Prostate gland (tissue), 2 donors: ENCODE results near the gene KREMEN1. TPM values are rescaled to one million over a fixed set of nuclear protein-coding genes. Genes with fewer than 3 reads are reported as not detected.

Experiments
- DNase-seq: peaks from one replicate; pipeline ENCODE4 v3.0.0-alpha.2; 2019; ENCODE audit warnings: low spot score
- H3K27ac ChIP-seq, 2 donors: fragments of 200-600 bp; sonication (generic); 2 replicates each; pipeline ENCODE4 v1.5.1; 2017 to 2019
- H3K27me3 ChIP-seq: fragments of 200-600 bp; sonication (generic); replicated peaks from 2 replicates; pipeline ENCODE4 v1.5.1; 2019; ENCODE audit not compliant: insufficient read depth
- H3K36me3 ChIP-seq, 2 donors: fragments of 200-600 bp; sonication (generic); 1 replicate in 1 of 2; 2 replicates in 1 of 2; pipeline versions ENCODE4 v1.5.1 to v1.8.1; 2017 to 2019
- H3K4me1 ChIP-seq: fragments of 200-600 bp; sonication (generic); replicated peaks from 2 replicates; pipeline ENCODE4 v1.5.1; 2019
- H3K4me3 ChIP-seq, 2 donors: fragments of 200-600 bp; sonication (generic); 2 replicates each; pipeline ENCODE4 v1.5.1; 2017 to 2019
- H3K9me3 ChIP-seq: fragments of 200-600 bp; sonication (generic); 2 replicates; pipeline ENCODE4 v1.5.1; 2017
- POLR2A ChIP-seq: fragments of 450-650 bp; IDR thresholded peaks from one replicate; pipeline ENCODE4 v1.6.1; 2016; ENCODE audit warnings: antibody characterized with exemption, mild to moderate bottlenecking
- POLR2AphosphoS5 ChIP-seq: sonication (generic); formaldehyde crosslinking; IDR thresholded peaks from one replicate; pipeline ENCODE4 v1.6.1; 2017; ENCODE audit warnings: antibody characterized with exemption
- WGBS: methylation state at CpG from one replicate; pipeline ENCODE4 v1.1.5; 2018; 5-methylcytosine and 5-hydroxymethylcytosine counted together
- intact Hi-C: fragments of 100-400 bp; cut with DNase I; formaldehyde crosslinking; loops from one replicate; pipeline ENCODE4 v1.14.2; 2022
- total RNA-seq, 2 donors: library from RNA; depleted of rRNA; stranded (reverse); fragments of >200 nt; gene quantifications; one replicate each; pipeline ENCODE4 v1.1.0, GENCODE V29; 2016
- TF ChIP-seq, protein P1 (sequence below), 4 experiments: fragments of 200-600 bp in 2 of 4; fragments of 450-650 bp in 2 of 4; sonication (generic) in 2 of 4; IDR thresholded peaks; 1 replicate in 3 of 4; 2 replicates in 1 of 4; pipeline ENCODE4 v1.5.1; 2016 to 2019; ENCODE audit warnings: antibody characterized with exemption in 4 of 4, mild to moderate bottlenecking in 2 of 4, moderate library complexity in 2 of 4

The KREMEN1 gene
- total RNA-seq, 2 donors from 2014 or later: 19.3 to 49.0 TPM

DNA sequence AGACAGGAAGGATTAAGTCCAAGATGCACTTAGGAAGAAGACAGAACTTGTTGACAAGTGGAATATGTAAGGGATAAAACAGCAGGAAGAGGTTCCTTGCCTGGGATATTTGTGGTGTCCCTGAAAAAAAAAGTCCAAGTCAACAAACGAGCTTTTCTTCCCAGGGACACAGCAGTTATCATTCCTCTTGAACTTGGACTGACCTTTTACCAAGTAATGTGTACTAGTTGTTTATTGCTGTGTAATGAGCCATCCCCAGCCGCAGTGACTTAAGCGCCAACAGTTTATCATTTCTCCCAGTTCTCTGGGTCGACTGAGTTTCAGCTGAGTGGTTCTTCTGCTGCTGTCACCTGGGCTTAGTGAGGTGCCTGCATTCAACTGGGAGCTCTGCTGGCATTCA, 37.0 kb downstream of the KREMEN1 start:
- no peak for DNase-seq
- TF ChIP-seq POLR2AphosphoS5 (no peak), POLR2A (no peak)
- H3K4me3 ChIP-seq: no peak overlapping the region
- H3K27me3 ChIP-seq: no peaks in the 10 kb centered on the region
- no peak overlapping the region for H3K27ac ChIP-seq
- H3K36me3 ChIP-seq: no peaks in the 10 kb centered on the region
- H3K9me3 ChIP-seq: no peaks in the 10 kb centered on the region
- no peaks in the 10 kb centered on the region for H3K4me1 ChIP-seq
- intact Hi-C loops: no loop called here
- 59% methylated on average over 4 of the region's 4 CpGs for WGBS

DNA sequence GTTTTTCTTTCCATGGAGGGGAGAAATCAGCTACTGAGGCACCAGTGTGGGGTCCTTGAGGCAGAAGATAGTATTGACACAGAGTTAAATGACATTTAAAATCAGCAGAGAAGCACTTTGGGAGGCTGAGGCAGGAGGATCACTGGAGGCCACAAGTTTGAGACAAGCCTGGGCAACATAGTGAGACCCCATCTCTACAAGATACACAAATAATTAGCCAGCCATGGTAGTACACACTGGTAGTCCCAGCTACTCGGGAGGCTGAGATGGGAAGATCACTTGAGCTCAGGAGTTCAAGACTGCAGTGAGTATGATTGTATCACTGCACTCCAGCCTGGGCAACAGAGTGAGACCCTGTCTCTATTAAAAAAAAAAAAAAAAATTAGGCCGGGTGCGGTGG, 38.1 kb downstream of the KREMEN1 start:
- Histone ChIP-seq H3K4me1 (no peaks in the 10 kb centered on the region), H3K4me3 (no peak overlapping the region), H3K36me3 (no peaks in the 10 kb centered on the region), H3K27me3 (no peaks in the 10 kb centered on the region), H3K27ac (no peak overlapping the region), H3K9me3 (no peaks in the 10 kb centered on the region)
- TF ChIP-seq POLR2AphosphoS5 (no peak), POLR2A (no peak)
- TF ChIP-seq, protein P1, sequence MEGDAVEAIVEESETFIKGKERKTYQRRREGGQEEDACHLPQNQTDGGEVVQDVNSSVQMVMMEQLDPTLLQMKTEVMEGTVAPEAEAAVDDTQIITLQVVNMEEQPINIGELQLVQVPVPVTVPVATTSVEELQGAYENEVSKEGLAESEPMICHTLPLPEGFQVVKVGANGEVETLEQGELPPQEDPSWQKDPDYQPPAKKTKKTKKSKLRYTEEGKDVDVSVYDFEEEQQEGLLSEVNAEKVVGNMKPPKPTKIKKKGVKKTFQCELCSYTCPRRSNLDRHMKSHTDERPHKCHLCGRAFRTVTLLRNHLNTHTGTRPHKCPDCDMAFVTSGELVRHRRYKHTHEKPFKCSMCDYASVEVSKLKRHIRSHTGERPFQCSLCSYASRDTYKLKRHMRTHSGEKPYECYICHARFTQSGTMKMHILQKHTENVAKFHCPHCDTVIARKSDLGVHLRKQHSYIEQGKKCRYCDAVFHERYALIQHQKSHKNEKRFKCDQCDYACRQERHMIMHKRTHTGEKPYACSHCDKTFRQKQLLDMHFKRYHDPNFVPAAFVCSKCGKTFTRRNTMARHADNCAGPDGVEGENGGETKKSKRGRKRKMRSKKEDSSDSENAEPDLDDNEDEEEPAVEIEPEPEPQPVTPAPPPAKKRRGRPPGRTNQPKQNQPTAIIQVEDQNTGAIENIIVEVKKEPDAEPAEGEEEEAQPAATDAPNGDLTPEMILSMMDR (IDR thresholded peaks at IDR 0.05): no peak
- 96% methylated on average over 3 of the region's 3 CpGs for WGBS
- no peak for DNase-seq
- intact Hi-C loops: no loop called here

DNA sequence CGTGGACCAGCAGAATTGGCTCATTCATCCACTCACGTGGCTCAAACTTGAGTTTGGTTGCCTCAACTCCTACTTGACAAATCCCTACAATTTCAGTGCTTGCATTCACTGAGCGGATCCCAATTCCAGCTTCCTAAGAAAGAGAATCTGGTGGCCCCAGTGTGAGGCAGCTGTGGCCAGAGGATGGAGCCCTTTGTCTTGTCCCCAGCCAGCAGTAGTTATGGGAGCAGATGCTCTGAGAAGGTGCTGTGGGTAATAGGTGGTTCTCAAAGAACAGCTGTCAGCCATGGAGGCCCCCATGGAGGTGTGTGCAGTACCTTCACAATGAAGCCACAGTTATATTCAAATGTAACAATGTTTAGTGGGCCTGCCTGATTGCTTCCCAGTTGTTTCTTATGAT, 39.3 kb downstream of the KREMEN1 start:
- Histone ChIP-seq H3K27me3 (no peaks in the 10 kb centered on the region), H3K4me3 (no peak overlapping the region), H3K9me3 (no peaks in the 10 kb centered on the region), H3K4me1 (no peaks in the 10 kb centered on the region), H3K27ac (no peak overlapping the region), H3K36me3 (no peaks in the 10 kb centered on the region)
- TF ChIP-seq POLR2A: no peak
- TF ChIP-seq, protein P1 (IDR thresholded peaks at IDR 0.05): no peak
- no peak for TF ChIP-seq POLR2AphosphoS5
- DNase-seq: no peak
- WGBS: 90% methylated on average over 3 of the region's 3 CpGs
- intact Hi-C loops: no loop called here

DNA sequence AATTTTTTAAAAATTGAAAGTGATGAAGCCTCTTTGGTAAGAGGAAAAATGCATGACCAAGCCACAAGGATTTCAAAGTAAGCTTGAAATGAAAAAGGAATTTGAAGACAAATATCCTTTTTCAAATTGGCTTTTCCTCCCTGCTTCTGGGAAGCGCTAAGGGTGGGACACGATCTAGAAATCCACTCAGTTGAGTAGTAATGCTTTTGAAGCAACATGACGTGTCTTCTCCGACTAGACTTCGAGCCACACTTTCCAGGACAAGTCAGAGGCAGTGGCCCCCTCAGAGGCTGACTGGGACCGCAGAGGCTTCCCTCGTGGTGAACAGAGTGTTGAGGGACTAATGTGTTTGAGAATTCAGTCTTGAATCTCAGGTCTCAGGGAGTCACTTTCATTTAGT, 39.8 kb downstream of the KREMEN1 start:
- Histone ChIP-seq H3K36me3 (no peaks in the 10 kb centered on the region), H3K9me3 (no peaks in the 10 kb centered on the region), H3K27me3 (no peaks in the 10 kb centered on the region), H3K4me3 (no peak overlapping the region), H3K27ac (no peak overlapping the region), H3K4me1 (no peaks in the 10 kb centered on the region)
- TF ChIP-seq POLR2AphosphoS5 (no peak), POLR2A (no peak)
- TF ChIP-seq, protein P1 (IDR thresholded peaks at IDR 0.05): no peak
- 81% methylated on average over 7 of the region's 7 CpGs for WGBS
- intact Hi-C loops: no loop called here
- no peak for DNase-seq

DNA sequence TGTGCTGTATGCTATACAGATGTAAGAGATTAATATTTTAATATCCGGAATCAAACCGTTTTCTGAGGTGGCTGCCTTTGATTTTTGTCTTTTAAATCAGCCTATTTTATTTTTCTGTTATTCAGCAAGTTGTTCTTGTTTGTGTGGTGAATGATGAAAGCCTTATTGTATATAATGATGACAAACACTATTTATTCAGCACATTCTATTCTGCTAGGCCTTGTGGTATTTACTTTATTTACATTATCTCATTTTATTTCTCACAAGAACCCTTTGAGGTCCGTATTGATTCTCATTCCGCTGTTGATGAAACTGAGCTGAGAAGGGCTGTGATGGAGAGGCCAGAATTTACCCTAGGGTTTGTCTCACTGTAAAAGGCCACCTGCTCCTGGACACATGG, 40.5 kb downstream of the KREMEN1 start:
- Histone ChIP-seq H3K27me3 (no peaks in the 10 kb centered on the region), H3K27ac (no peak overlapping the region), H3K36me3 (no peaks in the 10 kb centered on the region), H3K9me3 (no peaks in the 10 kb centered on the region), H3K4me1 (no peaks in the 10 kb centered on the region), H3K4me3 (no peak overlapping the region)
- no peak for DNase-seq
- no peak for TF ChIP-seq POLR2A
- TF ChIP-seq POLR2AphosphoS5: no peak
- TF ChIP-seq, protein P1 (IDR thresholded peaks at IDR 0.05): no peak
- intact Hi-C loops: no loop called here
- 67% methylated on average over 4 of the region's 4 CpGs for WGBS
